Measurements from ENCODE around the gene IFITM1.
A peak's percentile ranks its signal among the peaks of the same experiment; 100 is the strongest.
"Not testable (repeated sequence)": the region's sequence is repeated elsewhere in the genome, so short reads cannot be mapped to it uniquely, and the experiment has no call there.

The IFITM1 gene

DNA sequence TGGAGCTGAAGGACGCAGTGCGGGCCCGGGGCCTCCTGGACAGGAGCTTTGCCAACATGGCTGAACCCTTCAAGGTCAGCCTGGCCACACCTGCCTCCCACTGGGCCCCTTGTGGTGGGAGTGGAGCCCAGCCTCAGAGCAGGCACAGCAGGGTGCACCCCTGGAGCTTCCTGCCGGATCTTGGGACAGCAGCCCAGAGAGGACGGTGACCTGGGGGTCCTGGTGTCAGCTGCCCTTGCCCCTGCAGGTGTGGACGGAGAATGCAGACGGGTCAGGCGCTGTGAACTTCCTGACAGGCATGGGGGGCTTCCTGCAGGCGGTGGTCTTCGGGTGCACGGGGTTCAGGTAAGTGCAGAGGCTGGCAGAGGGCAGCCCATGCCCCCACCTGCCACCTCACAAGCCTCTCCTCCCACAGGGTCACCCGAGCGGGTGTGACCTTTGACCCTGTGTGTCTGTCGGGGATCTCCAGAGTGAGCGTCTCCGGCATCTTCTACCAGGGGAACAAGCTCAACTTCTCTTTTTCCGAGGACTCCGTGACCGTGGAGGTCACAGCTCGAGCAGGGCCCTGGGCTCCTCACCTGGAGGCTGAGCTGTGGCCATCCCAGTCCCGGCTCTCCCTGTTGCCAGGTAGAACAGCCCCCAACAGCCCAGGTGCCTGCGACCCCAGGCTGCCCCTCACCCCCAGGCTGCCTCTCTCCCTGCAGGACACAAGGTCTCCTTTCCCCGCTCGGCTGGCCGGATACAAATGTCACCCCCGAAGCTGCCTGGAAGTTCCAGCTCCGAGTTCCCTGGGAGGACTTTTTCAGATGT, 19.8 kb upstream of the IFITM1 start:
- no peak for DNase-seq (ENCODE audit: low read depth in 3 of 3)

DNA sequence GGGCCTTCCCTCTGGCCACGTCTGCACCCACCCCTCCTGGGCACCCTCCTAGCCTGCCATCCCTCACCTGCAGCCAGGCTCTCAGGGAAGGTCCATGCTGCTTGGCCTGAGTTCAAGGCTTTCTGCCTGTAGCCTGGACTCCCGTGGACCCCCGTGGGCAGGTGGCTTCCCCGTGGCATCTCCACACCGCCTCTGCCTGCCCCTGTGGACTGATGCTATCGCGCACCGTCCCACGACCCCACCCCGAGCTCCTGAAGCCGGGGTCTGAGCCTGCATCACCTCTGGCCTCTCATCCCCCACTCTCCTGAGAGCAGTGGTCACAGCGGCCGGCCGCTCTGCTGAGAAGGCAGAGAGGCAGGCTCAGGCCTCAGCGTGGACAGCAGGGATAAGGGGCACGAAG, 19.1 kb upstream of the IFITM1 start:
- no peak for DNase-seq (ENCODE audit: low read depth in 3 of 3)

DNA sequence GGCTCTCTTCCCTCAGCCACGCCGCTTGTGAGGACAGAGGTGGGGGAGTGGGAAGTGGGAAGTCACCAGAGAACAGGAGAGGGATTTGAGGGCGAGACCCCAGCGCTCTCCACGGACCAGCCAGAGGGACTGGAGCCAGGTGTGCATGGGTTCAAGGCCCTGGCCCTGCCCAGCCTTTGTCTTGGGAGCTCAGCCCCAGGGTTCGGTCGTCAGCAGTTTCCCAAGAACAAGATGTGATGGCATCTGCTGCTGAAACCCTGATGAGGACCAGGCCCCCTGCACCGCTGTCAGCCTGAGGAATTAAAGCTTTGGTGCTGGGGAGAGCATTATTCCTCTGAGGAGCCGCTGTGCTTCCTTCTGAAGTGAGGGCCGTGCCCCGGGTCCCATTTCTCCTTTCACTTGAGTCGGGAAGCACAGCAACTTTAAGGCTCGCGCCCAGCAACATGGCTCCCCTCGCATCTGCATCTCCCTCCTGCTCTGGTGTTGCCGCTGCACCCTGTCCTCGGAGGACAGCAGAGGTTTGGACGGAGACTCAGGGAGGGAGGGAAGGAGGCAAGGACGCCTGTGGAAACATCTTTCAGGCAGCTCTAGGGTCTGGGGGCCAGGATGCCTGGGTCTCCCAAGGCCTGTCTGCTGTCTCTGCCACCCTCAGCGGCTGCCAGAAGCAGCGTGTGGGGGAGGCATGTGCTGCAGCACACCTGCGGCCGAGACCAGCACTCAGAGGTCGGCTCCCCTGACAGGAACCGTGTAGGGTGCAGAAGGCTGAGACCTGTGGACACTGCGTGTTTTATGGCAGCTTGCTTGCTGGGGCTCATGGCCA, 18.3 kb upstream of the IFITM1 start:
- no peak for DNase-seq (ENCODE audit: low read depth in 3 of 3)

DNA sequence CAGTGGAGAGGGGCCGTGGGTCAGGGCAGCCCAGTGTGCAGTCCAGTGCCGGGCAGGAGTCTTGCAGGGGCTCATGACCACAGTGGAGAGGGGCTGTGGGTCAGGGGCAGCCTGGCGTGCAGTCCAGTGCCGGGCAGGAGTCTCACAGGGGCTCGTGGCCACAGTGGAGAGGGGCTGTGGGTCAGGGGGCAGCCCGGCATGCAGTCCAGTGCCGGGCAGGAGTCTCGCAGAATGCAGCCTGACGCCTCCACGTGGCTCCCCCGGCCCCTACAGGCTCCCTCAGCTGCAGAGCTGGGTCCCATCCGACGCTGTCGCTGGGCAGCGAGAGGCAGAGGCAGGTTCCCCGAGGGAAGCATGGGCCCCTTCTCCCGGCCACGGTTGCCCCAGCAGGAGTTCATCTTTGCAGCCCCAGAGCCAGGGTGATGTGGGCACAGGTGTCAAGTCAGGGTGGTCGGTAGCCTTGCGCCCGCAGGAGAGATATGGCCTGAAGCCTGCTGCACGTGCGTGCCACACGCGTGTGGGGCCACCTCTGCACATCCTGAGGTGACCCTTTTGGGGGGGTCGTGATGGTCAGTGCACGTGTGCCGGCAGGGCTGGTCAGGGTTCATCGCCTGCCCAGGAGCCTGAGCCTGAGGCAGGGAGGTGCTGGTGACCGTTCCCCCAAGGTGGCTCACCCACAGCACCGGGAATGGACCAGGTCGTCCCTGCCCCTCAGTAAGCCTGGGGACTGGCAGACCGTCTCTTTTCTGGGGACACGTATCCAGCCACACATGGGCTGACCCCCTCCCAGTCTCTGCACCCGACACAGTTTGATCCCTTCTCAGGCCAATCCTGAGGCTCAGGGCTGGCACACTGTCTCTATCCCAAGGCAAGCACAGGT, 17.4 kb upstream of the IFITM1 start:
- no peak for DNase-seq (ENCODE audit: low read depth in 3 of 3)

DNA sequence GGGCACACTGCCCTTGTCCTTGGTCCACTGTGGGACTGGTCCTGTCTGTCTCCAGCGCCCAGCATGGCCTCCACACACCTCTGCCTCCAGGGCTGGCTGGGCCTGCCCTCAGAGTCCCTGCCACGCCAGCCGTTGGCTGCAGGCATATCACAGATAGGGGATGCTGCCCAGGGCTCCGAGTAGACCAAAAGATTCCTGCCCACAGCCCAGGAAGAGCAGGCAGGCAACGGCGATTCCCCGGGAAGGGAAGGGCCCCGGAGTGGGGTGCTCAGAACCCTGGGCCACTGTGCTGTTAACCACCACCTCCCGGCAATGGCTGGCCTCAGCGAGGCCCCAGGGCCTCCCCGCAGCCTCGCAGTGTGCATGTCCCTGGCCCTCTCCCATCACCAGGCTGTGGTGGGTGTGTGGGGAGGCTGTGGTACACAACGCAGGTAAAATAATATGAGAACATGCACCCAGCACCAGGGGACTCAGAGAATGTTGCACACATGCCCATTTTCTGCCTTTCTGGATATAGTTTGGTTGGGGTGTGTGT, 16.7 kb upstream of the IFITM1 start:
- DNase-seq (ENCODE audit: low read depth in 3 of 3), result no peak

DNA sequence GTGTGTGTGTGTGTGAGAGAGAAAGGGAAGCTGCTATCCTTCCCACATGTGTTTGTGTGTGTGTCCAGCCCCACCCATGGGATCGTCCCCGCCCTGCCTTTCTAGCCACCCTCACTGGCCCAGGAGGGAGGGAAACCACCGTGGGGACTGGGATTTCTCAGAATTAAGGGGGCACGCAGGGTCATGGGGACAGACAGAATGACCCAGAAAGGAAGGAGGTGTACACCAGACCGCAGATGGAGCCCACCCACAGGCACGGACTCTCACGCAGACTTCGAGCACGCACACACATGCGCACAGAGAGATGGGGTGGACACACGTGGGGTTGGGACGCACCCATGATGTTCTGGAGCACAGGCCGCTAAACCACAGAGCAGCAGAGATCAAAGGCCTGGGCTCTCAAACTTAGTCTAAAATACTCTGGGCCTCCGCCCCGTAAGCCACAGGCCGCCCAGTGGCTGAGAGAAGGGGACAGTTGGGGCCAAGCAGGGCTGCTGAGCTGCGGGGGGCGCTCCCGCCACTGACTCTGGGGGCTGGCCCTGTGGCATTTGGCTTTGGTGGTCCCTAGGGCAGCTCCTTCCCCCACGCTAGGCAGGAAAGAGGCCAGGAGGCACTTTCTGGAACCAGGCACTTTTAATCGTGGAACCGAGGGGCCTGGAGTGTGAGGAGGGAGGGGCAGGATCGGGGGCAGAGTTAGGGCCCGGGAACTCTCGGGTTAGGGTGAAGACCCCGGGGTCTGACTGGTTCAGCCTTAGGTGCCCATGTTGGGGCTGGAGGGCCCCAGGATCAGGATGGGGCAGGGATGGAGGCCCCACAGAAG, 16.0 kb upstream of the IFITM1 start:
- no peak for DNase-seq (ENCODE audit: low read depth in 3 of 3)

DNA sequence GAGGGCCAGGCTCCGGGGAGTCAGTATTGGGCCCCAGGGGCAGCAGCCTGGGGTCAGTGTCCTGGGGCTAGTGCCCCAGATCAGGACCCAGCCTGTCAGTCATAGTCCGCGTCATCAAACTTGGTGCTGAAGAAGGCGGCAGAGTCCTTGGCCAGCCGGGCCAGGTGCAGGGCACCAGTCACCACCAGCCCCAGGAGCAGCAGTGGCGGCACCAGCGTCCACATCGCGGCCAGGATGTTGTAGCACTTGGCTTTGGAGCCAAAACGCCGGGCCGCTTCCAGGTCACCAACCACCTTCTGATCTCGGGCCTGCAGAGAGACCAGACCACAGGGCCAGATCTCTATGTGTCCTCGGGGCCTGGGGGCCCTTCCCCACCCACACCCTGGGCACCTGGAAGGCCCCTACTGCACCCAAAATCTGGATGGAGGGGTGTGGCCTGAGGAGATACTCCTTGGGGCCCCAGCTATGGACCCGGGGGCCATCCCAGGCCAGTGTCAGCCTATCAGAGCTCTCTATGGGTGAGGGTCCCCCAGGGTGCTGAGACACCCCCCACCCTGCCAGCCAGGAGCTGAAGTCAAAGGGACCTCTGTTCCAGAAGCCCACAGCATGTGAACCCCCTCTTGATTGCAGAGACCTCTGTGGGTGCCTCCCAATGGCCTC, 15.3 kb upstream of the IFITM1 start:
- no peak for DNase-seq (ENCODE audit: low read depth in 3 of 3)

DNA sequence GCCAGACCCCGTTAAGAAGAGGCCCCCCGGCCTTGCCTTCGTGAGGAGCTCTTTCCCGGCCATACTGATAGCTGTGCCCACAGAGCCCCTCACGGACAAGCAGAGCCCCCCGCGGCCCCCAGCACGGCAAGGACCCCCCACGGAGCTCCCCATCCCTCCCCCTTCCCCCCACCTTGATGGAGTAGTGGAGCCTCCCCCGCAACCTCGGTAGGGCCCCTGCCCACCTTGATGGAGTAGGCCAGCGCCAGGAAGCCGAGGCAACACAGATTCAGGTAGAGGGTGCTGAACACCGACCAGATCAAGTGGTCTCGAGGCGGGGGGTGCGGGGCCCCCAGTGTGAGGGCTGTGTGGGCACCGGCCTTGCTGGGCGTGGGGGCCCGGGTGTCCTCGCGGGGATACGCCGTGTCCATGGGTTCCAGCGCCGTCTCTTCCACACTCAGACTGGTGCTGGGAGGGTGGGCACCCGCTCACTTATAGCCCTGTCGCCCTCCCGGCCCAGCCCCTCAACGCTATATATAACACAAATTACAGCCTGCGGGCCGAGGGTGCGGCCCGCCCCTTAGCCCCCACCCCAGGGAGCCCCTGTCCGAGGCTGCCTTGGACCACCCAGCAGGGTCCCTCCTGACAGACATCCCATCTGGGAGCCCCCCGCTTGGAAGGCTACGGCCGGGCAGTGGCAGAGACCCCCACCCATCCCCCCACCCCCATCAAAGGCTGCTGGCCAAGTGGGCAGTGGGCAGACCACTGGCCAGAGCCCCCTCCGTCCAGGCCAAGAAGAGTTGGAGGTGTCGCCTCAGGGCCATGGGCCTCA, 14.6 kb upstream of the IFITM1 start, which contains the start of gene IFITM5:
IFITM5 (minus strand) TSS at position 446 of the 811 bp plus-strand sequence; CDS start at position 410, 36 bp downstream.
- DNase-seq (ENCODE audit: low read depth in 3 of 3), result no peak

DNA sequence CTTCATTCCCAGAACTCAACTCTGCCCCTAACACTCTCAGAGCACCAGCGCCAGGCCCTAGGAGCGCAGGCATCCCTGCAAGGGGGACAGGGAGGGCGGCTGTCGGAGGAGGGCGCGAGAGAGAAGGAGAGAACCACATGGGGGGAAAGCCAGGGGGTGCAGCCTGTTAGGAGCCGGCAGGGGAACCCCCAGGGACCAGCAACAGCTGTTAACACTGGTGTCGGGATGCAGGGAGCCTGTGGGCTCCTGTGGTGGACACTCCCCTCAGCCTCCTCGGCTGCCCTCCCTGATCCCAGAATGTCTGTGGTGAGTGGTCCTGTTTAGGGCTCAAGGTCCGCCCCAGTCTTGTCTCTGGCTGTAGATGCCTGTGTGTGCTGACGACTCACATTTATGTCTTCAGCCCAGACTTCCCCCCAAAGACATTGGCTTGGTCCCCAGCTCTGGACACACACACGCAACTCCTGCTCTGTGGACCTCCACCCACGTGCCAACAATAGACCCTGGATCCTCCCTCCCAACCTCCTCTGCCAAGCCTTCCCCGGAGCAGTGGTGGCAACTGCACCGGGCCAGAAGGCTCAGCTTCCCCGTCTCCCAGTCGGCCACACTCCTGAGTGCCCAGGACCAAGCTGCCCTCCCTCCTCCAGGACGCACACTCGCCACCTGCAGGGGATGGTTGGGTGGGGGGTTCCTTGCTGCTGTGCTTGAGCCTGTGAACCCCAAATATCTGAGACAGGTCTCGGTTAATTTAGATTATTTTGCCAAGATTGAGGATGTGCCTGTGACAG, 13.7 kb upstream of the IFITM1 start:
- no peak for DNase-seq (ENCODE audit: low read depth in 3 of 3)

DNA sequence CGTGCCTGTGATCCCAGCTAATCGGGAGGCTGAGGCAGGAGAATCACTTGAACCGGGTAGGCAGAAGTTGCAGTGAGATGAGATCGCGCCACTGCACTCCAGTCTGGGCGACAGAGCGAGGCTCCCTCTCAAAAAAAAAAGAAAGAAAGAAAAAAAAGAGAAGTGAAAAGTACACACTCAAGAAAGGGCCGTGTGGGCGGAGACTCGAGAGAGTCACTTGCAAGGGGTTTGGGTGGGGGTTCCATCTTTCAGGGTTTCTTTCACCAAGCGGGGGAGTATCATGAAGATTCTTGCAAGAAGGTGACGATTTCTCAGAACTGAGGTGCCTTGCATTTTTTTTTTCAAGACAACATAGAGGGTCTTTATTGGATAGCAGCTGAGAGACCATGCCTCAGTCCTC, 10.5 kb upstream of the IFITM1 start:
- no peak for DNase-seq (ENCODE audit: low read depth in 3 of 3)

DNA sequence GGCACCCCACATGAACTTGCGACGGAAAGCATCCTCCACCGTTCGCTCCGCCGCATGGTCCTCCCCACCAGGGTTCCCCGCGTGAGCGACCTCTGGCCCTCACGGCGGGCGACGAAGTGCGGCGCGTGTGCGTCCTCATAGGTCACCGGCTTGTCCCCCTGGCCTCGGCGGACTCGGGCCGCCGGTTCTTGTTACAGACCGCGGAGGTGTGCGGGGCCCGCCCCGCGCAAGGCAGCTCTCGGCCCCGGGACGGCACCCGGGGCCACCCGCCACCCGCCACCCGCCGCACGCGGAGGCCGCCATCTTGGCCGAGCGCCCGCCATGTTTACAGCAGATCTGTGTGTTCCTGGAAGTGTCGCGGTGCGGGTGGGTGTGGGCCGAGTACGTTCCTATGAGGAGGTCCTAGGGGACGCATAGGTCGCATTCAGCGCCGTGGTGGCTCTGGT, 9.8 kb upstream of the IFITM1 start:
- DNase-seq (ENCODE audit: low read depth in 3 of 3), result no peak

DNA sequence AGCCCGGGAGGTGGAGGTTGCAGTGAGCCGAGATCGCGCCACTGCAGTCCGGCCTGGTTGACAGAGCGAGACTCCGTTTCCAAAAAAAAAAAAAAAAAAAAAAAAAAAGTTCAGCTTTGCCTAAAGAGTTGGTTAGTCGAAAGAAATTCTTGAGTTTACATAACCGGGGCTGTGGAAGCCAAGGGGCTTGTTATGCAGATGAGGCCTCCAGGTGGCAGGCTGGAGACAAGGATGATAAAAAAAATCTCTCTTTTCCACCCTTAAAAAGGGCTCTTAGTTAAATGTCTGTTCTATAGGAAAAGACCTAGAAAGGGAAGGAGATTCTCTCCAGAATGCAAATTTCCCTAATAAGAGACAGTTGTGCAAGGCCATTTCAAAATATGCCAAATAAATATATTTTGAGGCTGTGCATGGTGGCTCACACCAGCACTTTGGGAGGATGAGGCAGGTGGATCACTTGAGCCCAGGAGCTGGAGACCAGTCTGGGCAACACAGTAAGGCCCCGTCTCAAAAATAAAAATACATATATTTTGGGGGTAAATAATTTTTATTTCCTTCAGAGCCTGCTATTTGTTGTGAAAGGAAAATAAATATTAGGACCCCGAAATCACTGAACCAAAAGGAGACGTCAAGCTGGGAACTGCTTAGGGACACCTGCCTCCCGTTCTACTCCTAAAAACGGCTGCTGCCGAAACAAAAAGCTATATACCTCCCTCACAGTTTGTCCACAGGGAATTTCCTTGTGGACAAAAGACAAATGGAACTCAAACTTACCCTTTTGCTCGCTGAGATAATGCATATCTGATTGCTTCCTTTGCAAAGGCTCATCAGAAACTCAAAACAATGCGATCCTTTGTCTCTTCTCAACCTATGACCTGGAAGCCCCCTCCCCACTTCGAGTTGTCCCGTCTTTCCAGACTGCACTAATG, 8.7 kb upstream of the IFITM1 start:
- peak in 1 of 3 experiments; percentile 47 for DNase-seq (ENCODE audit: low read depth in 3 of 3)

DNA sequence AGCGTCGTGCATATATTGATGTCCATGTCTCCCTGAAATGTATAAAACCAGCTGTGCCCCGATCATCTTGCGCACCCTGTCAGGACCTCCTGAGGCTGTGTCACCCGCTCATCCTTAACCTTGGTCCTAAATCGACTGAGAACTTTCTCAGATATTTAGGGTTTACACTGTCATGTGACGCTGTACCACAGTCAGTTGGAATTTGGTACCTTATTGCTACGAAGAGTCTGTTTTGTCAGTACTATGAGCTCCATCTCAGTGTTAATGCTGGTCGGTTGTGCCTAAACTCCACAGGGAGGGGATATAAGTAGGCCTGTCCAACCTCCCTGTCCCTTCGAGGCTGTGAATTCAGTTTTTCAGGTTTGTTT, 8.0 kb upstream of the IFITM1 start:
- no peak for DNase-seq (ENCODE audit: low read depth in 3 of 3)

DNA sequence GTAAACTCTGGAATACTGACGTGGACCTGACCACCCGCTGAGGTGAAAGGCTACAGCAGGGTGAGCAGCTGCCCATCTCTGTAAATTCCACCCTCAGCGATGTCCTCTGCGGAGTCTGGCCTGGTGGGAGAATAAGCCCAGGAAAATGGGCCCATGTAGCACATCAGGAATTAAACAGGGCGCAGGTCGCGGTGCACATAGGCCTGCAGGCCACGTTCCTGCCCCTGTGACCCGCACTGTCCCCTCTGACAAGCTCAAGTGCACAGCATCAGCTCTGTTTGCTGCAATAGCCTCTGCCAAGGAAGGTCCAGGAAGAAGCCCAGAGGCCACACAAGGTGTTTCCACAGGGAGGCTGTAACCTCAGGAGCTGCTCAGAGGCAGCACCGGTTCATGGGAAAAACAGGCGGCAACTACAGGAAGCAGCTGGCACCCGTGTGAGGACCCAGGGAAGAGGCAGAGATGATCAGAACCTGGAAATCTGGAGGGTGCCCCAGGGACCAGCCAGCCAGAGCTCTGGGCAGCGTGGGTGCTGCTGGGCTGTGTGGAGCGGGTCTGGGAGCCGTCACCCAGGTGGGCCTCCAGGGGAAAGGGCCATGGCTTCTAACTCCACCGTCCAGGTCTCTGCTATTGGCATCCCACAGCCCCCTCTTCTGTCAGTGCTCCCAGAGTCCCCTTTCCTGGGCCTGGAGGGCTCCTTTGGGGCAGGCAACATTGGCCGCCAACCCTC, 7.0 kb upstream of the IFITM1 start:
- no peak for DNase-seq (ENCODE audit: low read depth in 3 of 3)

DNA sequence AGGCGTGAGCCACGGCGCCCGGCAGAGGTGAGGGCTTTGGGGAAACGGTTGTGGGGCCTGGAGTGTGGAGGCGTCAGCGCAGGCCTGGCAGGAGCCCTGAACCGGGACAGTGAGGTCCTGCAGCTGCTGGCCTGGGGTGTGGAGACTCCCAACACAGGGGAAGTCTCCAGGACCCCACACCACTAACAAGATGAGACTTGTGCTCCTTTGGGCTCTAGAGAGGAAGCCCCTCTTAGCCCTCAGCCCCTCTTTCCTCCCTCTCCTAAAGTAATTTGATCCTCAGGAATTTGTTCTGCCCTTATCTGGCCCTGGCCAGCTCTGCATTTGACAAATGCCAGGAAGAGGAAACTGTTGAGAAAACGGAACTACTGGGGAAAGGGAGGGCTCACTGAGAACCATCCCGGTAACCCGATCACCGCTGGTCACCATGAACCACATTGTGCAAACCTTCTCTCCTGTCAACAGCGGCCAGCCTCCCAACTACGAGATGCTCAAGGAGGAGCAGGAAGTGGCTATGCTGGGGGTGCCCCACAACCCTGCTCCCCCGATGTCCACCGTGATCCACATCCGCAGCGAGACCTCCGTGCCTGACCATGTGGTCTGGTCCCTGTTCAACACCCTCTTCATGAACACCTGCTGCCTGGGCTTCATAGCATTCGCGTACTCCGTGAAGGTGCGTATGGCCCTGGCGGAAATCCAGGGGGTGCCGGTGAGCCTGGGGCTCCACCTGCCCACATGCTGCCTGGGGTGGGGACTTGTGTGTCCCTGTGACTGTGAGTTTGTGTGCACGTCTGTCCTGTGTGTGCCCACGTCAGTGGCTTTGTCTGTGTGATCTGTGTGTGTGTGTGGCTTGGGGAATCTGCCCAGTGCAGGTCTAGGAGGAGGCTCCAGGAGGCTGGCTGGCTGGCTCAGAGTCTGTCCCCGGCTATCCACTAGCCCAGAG, 5.8 kb upstream of the IFITM1 start, which contains the start of gene IFITM2:
IFITM2 (plus strand) TSS at position 51 of the 943 bp plus-strand sequence; CDS start at position 428, 377 bp downstream.
- not testable (repeated sequence) for DNase-seq (ENCODE audit: low read depth in 3 of 3)

All from stimulated activated CD4-positive, alpha-beta T cell treated with anti-CD3 and anti-CD28 coated beads, TNF-alpha, amount 100 ng/mL, for 4 hours (primary cell).